Activated T-helper 9 cell treated with anti-CD3 and anti-CD28 coated beads, Interleukin-2, amount 50 U/mL, for 16 hours (primary cell): ENCODE data around the gene KCNQ2.

Source experiments
- DNase-seq: peaks from one replicate; pipeline ENCODE4 v3.0.0-alpha.2; 2020; ENCODE audit warnings: low read depth

The KCNQ2 gene

DNA sequence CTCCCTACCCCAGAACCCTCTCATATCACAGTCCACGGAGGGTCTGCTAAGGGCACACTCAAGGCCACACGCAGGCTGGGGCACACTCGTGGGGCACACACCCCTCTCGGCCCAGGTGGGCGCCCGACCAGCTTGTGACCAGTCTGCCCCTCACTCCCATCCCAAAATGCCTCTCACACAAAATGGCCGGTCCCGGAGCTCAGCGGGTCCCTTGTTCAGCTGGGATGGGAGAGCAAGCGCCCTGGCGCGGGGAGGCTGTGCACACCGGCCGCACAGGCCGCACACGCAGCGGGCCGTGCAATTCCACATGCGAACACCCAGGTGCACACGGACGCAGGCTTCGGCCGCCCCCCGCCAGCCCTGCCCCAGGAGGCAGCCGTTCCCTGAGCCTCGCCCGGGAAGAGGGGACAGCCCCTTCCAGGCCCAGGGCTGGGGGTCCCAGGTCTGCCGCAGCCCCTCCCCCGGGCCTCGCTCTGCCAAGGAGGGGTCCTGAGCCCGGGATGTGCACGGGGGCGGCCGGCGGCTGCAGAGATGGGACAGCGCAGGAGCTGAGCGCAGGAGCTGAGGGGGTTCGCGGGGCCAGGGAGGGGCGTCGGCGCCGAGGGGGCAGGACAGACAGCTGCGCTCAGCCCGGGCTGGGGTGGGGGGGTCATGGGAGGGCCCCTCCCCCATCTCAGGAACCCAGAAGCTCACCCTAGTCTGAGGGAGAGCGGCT is 1.3 kb downstream of the KCNQ2 start:
- DNase-seq: no peak

DNA sequence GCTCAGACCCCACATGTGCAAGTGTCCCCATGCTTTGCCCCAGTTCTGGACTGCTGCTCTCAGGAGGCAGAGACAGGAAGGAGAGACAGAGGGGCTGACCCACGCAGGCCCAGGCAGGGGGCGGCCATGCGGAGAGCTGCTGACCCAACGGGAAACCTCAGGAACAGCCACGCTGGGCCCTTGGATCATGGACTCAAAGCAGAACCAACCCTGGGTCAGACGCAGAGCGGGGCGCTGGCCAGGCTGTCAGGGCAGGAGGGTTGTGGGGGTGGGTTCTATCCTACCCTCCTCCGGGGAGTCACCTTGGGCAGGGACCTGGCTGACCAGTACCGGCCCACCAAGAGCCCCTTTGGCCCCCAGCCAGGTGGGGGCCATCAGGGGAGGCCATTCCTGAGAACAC is 2.0 kb downstream of the KCNQ2 start:
- DNase-seq: no peak

DNA sequence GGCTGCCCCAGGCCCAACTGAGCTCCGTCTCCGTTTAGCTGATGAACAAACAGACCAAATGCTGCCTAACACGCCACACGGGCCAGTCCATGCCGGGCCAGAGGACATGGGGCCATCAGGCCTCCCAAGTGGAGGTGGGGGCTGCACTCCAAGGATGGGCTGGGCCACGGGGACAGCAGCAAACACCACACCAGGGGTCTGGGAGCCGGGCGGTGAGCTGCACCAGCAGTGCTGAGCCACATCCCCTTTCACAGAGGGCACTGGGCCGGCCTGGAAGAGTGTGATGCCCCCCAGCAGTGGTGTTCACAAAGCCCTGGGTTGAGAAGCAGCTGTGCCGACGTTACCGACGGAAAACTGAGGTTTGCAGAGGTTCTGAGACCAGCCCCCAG is 2.7 kb downstream of the KCNQ2 start:
- DNase-seq: no peak

DNA sequence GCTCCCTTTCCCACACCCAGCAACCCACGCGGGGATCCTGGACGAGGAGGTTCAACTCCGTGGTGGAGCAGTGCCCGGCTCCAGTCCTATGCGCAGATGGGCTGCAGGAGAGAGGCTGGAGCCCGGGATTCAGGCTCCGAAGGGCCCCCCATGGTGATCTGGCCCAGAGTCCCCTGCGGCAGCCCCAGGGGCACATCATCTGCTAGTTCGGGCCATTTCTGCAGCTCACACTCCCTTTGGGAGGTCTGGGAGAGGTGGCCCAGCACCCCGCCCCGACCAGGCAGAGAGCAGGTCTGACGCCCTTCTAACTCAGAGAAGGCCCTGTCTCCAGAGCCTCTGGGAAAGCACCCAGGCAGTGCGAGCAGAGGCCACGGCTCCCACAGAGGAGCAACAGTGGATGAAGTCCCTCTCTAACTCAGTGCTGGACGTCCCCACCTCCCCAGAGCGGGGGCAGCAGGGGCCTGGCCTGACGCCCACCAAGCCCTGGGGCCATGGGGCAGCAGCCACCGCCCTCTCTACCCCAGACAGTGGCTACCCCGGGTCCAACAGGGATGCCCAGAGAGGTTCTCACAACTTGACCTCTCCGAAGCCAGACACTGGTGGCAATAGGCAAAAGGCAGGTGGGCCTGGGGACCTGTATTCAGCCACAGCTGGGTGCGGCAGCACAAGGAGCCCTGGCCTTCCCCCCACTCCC is 3.3 kb downstream of the KCNQ2 start:
- no peak for DNase-seq

DNA sequence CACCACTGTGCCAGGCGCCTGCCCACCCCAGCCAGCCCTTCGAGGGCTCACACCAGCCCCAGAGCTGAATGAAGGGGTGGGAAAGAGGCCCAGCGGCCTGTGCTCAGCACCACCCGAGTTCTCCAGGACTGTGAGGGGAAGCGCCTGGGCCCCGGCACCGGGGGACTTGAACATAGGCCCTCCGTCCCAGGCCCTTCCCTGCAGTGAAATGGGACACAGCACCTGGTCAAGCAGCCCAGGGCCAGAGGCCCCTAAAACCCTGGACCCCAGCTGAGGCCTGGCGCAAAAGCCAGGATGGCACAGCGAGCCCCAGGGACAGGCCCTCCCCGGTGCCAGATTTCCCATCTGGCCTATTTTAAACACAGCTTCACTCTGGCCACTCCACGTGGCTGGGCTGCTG is 4.0 kb downstream of the KCNQ2 start:
- no peak for DNase-seq

DNA sequence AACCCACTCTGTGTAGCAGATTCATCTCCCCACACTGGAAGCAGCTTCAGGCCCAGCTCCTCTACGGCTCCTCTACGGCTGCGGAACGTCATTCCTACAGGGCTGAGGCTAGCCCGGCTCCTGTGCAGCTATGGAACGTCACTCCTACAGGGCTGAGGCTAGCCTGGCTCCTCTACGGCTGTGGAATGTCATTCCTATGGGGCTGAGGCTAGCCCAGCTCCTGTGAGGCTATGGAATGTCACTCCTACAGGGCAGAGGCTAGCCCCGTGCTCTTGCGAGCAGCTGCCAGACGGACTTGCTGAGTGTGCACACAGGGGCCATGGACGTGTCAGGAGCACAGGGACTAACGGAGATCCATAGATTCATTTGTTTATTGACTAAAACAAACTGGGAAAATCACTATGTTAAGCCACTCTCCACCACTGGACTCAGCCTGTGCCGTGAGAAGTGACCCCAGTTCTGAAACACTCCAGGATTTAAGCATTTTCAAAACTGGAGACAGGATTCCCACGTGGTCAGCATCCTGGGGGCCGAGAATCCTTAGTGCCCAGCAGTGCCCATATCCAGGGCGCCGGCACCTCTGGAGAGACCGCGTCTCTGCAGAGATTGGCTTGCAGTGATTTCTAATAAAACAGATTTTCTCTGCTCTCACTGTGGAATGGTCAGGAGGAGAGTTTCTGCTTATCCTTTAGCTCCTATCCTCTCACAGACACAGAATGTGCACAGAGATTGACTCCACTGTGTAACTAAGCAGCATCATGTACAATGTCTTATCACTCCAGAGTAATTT is 5.0 kb downstream of the KCNQ2 start:
- DNase-seq: no peak

DNA sequence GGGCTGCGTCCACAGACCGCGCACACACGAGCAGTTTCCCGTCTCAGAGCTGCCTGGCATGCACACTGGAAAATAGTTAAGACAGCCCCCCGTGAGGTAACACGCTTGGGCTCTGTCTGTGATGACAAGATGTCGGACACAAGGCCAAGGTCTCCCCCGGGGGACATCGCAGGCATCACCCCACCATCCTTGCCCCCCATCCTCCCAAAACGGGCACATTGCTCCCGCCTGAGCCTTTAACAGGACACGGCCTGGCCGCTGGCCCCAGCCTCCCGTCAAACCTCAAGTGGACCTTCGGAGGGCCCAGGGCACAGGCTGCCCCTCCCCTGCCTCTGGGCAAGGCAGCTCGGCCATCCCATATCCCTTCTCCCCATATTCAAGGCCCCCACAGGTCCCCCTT is 5.6 kb downstream of the KCNQ2 start:
- DNase-seq: no peak

DNA sequence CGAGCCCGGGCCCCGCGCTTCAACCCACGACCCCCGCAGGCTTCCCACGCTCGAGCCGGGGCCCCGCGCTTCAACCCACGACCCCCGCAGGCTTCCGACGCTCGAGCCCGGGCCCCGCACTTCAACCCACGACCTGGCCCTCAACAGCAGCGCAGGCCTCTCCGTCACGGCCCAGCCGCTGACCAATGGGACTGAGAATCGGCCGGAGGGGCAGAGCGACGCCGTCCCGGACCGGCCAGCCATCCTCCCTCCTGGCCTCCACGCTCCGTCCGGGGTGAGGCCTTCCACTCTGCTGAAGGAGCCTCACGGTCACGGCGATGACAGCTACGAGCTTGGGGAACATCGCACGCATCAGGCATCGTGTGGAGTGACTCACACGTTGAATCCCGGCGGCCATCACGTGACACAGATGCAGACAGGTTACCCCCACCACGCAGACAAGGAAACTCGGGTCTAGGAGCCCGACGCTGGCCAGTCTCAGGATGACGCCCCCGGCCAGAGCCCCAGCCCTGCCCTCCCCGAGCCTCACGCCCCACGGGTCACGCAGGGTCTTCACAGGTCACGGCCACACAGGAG is 6.1 kb downstream of the KCNQ2 start:
- DNase-seq: no peak

DNA sequence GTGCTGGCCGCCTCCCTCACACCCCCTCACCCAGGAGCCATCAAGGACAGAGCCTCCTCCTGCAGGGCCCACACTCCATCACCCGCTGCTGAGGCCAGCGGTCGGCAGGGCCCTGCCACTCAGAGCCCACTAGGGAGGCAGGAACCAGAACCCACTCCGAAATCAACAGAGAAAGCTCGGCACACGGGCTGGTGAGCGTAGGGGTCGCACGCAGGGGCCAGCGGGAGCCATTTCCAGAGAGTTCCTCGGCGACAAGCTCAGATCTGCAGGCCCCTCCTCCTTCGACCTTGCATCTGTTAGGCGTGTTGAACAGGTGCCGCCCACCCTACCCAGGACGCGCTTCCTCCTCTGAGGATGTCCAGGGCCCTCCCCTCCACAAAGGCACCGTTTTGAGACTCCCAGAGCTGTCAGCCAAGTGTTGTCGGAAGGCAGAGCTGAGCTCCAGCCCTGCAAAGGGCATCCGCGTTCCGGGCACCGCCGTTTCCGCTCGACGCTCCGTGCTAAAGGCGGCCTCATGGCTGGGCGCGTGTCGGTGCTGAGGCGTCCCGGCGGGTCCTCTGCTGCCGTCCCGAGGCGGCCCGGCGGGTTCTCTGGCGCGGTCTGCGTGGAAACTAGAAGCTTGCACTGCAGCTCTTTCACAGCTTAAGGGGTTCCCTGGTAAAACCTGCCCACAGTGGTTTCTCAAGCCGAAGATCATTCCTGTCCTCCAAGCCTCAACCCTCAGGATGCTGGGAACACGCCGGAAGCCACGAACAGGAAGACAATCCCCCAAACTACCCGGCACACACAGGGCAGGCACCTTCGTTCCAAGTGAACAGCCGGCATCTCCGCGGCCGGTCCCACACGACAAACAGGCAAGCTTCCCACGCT is 6.8 kb downstream of the KCNQ2 start:
- DNase-seq: no peak

DNA sequence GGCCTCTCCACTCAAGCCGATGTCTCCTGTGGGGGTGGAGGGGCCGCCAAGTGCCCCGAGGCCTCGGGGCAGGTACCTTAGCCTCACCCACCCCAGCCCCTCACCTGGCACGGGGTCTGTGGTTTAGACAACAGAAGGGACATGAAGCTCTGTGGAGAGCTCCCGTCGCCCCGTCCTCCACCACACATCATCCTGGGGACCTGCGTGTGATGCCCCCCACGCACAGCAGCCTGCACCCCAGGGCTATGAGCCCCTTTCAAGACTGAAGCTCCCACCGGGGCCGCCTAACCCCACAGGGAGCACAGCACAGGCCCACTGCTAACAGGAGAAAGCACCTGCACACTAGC is 8.2 kb downstream of the KCNQ2 start:
- no peak for DNase-seq

DNA sequence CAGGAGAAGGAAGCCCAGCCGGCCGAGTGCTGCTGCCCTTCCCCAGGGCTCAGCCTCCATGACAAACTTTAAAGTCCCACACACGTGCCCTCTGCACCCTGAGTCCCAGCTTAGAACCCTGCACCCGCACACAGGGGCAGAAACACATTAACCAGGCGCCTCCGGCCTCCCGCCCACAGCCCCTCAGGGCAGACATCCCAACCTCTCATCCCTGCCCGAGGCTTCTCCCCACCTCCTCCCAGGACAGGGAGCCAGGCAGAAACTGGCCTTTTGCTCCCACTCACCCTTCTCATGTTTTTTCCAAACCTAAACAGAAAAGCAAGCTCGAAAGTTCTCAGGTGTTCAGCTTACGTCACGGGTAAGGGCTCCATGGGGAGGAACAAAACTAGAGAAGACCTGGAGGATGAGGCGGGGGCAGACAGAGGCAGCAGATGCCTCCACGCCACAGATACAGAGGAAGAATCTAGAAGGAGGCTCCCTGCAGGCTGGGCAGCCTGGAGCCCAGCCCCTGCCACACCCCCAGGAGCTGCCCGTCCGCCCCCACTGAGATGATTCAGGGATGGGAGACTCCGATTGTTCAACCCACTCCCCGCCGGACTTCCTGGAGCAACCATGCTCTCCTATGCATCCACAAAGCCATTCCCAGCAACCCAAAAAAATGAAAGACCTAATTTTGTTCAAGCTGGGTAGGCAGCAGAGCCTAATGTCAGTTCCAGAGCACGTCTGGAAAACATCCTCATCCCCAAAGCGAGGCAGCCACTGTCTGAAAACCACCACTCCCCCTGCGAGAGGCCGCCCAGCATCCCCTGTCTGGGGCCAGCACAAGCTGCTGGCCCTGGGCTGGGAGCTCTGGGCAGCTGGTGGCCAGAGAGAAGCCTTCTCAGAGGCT is 8.8 kb downstream of the KCNQ2 start:
- no peak for DNase-seq

DNA sequence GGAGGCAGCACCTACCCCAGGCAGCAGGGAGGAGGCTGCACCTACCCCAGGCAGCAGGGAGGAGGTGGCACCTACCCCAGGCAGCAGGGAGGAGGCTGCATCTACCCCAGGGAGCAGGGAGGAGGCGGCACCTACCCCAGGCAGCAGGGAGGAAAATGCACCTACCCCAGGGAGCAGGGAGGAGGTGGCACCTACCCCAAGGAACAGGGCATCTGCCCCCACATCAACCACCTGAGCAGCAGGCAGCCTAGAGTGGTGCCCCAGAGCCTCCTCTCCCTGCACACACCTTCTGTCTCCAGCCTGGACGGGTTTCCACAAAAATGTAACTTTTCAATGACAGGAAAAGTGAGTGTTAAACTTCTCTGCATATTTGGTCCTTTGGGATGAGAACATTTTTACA is 10.2 kb downstream of the KCNQ2 start:
- no peak for DNase-seq

DNA sequence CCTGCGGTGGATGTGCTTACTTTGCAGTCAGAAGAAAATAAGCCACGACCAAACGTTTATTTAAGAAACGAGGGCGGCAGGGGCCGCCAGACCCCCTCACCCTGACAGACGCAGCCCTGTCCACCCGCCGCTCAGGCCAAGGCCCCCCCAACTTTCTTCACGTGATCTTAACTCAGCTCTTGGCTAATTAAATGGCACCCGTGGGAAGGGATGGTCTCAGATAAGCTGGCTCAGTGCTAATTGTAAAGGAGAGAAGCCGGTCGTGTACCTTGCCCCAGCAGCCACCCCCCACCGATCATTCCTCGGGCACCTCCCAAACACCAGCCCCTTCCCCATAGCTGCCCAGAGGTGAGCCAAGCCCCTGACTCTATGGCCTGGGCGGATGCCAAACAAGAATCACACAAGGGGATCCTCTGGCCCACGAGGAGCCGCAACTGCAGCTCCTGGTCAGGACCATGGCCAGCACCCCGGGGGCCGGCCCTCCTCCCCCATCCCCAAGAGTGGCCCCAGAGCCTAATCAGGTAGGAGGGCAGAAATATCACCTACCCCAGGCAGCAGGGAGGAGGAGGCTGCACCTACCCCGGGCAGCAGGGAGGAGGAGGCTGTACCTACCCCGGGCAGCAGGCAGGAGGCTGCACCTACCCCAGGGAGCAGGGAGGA is 11.2 kb downstream of the KCNQ2 start:
- no peak for DNase-seq

DNA sequence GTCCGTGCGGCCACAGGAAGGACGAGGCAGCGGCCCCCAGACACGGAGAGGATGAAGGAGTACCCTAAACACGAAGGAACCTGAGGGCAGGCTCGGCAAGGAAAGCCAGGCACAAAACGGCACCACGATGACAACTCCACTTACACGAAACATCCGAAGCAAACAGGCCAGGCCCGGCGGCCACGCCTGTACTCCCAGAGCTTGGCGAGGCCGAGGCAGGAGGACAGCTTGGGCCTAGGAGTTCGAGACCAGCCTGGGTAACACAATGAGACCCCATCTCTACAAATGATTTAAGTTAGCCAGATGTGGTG is 13.4 kb downstream of the KCNQ2 start:
- no peak for DNase-seq

DNA sequence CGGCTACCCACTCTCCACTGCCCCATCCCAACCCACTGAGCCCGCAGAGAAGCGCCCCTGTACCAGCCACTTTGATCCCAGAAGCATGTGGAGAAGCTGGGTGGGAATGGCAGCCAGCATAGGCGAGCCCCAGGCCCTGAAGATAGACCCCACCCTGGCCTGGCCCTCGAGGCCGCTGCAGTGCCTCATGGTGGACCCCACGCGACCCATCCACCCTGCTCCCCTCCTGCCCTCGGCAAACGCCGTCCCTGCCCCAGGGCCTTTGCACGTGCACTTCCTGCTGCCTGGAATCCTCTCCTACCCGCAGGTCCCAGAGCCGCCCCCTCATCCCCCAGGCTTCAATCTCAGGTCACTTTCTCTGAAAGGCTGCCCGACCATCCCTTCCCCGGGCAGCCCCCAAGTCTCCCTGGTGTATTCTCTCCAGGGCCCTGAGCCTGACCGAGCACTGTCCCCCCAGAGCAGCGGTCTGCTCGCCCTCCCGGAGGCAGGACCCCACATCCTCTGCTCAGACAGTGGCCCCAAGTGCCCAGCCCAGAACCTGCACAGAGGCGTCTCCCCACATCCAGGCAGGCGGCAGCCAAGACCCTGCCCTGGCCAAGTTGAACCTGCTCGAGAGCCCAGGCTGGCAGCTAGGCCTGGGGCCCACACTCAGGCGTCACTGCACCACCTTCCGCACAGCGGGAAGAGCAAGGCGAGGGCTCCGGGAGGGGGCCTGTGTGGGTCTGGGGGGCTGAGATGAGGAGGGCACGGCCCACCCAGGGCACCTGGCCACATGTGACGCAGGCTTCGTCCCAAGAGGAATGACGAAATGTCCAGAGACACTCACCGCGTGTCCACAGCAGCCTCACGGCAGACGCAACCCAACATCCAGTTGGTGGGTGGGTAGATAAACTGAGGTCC is 14.0 kb downstream of the KCNQ2 start:
- no peak for DNase-seq

DNA sequence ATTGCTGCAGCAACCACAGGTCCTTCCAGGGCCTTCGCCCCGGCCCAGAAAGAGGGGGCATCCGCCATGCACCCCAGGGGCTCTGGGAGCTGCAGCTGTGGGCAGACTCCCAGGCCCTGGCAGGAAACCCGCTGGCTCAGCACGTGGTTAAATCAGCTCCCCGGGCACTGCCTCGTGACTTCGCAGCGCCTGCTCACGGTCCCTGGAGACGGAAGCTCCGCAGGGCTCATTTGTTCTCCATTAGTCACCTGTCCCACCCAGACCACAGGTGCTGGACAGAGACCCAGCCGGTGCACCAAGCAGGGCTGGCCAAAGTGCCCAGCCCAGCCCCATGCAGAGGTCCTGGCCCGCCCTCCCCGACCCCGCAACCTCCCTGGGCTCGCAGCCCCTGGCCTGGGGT is 14.7 kb downstream of the KCNQ2 start:
- DNase-seq: no peak

DNA sequence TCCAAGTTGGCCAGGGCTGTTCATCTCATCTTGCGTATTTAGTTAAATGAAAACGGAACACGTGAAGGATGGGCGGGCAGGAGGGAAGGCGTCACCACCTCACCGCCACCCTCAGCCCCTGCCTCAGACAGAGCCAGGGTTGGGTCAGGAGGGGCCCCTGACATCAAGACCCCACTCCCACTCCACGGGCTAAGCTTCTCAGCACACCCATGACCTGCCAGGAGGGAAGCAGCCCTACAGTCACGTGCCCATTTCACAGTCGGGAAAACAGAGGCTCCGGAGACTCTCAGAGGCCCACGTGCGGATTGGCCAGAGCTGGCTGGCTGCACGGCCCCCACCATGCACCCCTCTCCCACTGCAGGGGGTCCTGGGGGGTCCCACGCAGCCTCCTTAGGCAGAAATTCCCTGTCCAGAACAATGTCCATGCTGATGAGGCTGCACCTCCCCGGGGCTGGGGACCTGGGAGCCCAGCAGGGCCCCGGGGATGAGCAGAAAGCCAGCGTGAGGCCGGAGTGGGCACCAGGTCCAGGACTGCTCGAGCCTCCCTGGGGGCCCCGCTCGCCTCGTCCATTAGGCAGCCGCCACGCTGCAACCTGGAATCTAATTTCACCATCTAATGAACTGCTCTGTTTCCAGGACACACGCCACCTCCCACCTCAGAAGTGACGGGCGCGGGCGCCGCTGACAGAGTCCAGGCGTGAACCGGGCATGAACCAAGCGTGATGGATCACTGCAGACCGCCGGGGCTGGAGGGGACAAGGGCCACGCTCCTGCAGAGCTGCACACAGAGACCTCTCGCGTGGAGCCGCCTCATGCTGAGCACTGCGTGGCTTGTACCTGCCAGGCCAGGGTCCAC is 15.8 kb downstream of the KCNQ2 start:
- no peak for DNase-seq

DNA sequence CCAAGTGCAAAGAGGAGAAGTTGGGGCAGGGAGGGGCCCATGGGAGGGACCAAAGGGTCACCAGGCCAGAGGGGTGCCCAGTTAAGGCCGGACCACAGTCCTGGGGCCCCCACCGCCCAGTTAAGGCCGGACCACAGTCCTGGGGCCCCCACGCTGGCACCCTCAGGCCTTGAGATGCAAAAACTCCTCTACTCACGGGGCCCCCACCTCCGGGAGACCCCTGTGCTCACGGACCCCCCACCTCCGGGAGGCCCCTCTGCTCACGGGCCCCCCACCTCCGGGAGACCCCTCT is 16.9 kb downstream of the KCNQ2 start:
- no peak for DNase-seq
